ENCODE results near the gene MYDGF. TPM values are rescaled to one million over a fixed set of nuclear protein-coding genes. Genes with fewer than 3 reads are reported as not detected.

Gene MYDGF
- total and polyA plus RNA-seq, 2 of the 13 experiments (the other 11 are each of a cell fraction or from before 2014, with no cell fraction given) = 116 to 198 TPM

- TF ChIP-seq ZNF75D (CRISPR knock-in tag; IDR thresholded peaks at IDR 0.05; ENCODE audit: borderline replicate concordance) (no peak), ZNF362 (CRISPR knock-in tag; IDR thresholded peaks at IDR 0.05; ENCODE audit: borderline replicate concordance) (peak; percentile 80; the same call in 1 of the 2 replicates), NFKB2 (CRISPR knock-in tag; IDR thresholded peaks at IDR 0.05; ENCODE audit: borderline replicate concordance) (no peak), ZNF230 (CRISPR knock-in tag; IDR thresholded peaks at IDR 0.05) (no peak), ZNF296 (CRISPR knock-in tag; conservative IDR thresholded peaks at IDR 0.05) (0 out of 2 replicates have a peak, but pooled peaks have one; percentile 29), ZNF333 (CRISPR knock-in tag; IDR thresholded peaks at IDR 0.05; ENCODE audit: borderline replicate concordance) (no peak), GATA4 (IDR thresholded peaks at IDR 0.05; ENCODE audit: borderline replicate concordance, low read depth) (no peak), KDM3A (CRISPR knock-in tag; IDR thresholded peaks at IDR 0.05; ENCODE audit: low read depth) (no peak), JARID2 (CRISPR knock-in tag; IDR thresholded peaks at IDR 0.05; ENCODE audit: insufficient replicate concordance) (no peak), ZSCAN21 (CRISPR knock-in tag; IDR thresholded peaks at IDR 0.05; ENCODE audit: borderline replicate concordance) (0 out of 2 replicates have a peak, but pooled peaks have one; percentile 17), ZNF224 (CRISPR knock-in tag; IDR thresholded peaks at IDR 0.05) (no peak), ZIK1 (CRISPR knock-in tag; IDR thresholded peaks at IDR 0.05; ENCODE audit: borderline replicate concordance, low read depth) (no peak), ELF1 (CRISPR knock-in tag; IDR thresholded peaks at IDR 0.05) (no peak), ZNF878 (CRISPR knock-in tag; IDR thresholded peaks at IDR 0.05) (no peak), AFF4 (CRISPR knock-in tag; IDR thresholded peaks at IDR 0.05) (no peak), NR2F6 (IDR thresholded peaks at IDR 0.05) (no peak; the same call in 1 of the 2 replicates), NR2F6 (CRISPR knock-in tag; IDR thresholded peaks at IDR 0.05) (peak; percentile 21; the same call in 1 of the 2 replicates), STAT5B (CRISPR knock-in tag; IDR thresholded peaks at IDR 0.05) (no peak), MXI1 (IDR thresholded peaks at IDR 0.05; ENCODE audit: borderline replicate concordance, low read depth, low read length) (peak; percentile 30; the same call in 1 of the 3 replicates), ATF6 (CRISPR knock-in tag; conservative IDR thresholded peaks at IDR 0.05) (no peak), MAFF (IDR thresholded peaks at IDR 0.05; ENCODE audit: low read depth, low read length) (no peak), GTF3A (CRISPR knock-in tag; conservative IDR thresholded peaks at IDR 0.05) (no peak), HHEX (CRISPR knock-in tag; IDR thresholded peaks at IDR 0.05) (no peak), NR2C2 (CRISPR knock-in tag; IDR thresholded peaks at IDR 0.05; ENCODE audit: borderline replicate concordance) (no peak), MBNL3 (CRISPR knock-in tag; conservative IDR thresholded peaks at IDR 0.05) (no peak)
These were observed 47.3 kb downstream of the MYDGF start (continued) for GRCh38 chr19:4622695-4623421.

All from HepG2 (cell line).